Heart right ventricle (tissue), 16 donors: Measurements from ENCODE around the gene SCYGR2. TPM values are rescaled to one million over a fixed set of nuclear protein-coding genes. Genes with fewer than 3 reads are reported as not detected.

Experiments used
- ATAC-seq, 8 donors: fragments of 200-7000 bp; cut with Tn5 transposase; one replicate each; pipeline ENCODE4 v1.9.1; 2020; ENCODE audit warnings: mild to moderate bottlenecking in 8 of 8, moderate library complexity in 8 of 8, moderate number of reproducible peaks in 1 of 8
- DNase-seq, 2 donors: peaks; one replicate each; pipeline ENCODE4 v3.0.0-alpha.2; 2020
- H3K27ac ChIP-seq, 10 donors: fragments of 200-600 bp; sonication (generic) in 2 of 10; one replicate each; pipeline versions ENCODE4 v1.5.0 to v1.8.0; 2020 to 2022; ENCODE audit warnings: mild to moderate bottlenecking in 3 of 10
- H3K27me3 ChIP-seq, 7 donors: fragments of 200-600 bp; one replicate each; pipeline ENCODE4 v1.8.0; 2021 to 2022; ENCODE audit warnings: mild to moderate bottlenecking in 2 of 7
- H3K36me3 ChIP-seq, 9 donors: fragments of 200-600 bp; sonication (generic) in 1 of 9; one replicate each; pipeline versions ENCODE4 v1.5.0 to v1.8.0; 2020 to 2022; ENCODE audit warnings: mild to moderate bottlenecking in 2 of 9
- H3K4me1 ChIP-seq, 9 donors: fragments of 200-600 bp; sonication (generic) in 1 of 9; one replicate each; pipeline versions ENCODE4 v1.5.0 to v1.8.0; 2020 to 2022; ENCODE audit warnings: mild to moderate bottlenecking in 4 of 9
- H3K4me3 ChIP-seq, 10 donors: fragments of 200-600 bp; sonication (generic) in 2 of 10; one replicate each; pipeline versions ENCODE4 v1.5.0 to v1.8.0; 2020 to 2022; ENCODE audit warnings: mild to moderate bottlenecking in 7 of 10, moderate library complexity in 2 of 10
- H3K9me3 ChIP-seq, 11 donors: fragments of 200-600 bp in 10 of 11; sonication (generic) in 2 of 11; one replicate each; pipeline versions ENCODE4 v1.5.0 to v1.8.0; 2013 to 2022; ENCODE audit warnings: mild to moderate bottlenecking in 2 of 11, control low read depth in 1 of 11, moderate library complexity in 1 of 11
- CTCF ChIP-seq, 9 donors: fragments of 200-600 bp; sonication (generic) in 2 of 9; IDR thresholded peaks; one replicate each; pipeline versions ENCODE4 v1.5.0 to v1.8.0; 2021 to 2022; ENCODE audit warnings: antibody characterized with exemption in 9 of 9, mild to moderate bottlenecking in 5 of 9, moderate library complexity in 1 of 9
- WGBS, 2 donors: extraction: QIAGEN DNeasy Blood & Tissue Kit; methylation state at CpG; one replicate each; pipeline ENCODE4 v1.1.7; 2013; ENCODE audit warnings: inconsistent platforms in 1 of 2; 5-methylcytosine and 5-hydroxymethylcytosine counted together
- intact Hi-C, 10 donors: fragments of 100-400 bp; cut with DNase I; formaldehyde crosslinking; loops; one replicate each; pipeline versions ENCODE4 v1.11.1 to v1.14.2; 2022
- polyA plus RNA-seq, 2 donors: library from polyadenylated mRNA; stranded (reverse); fragments of 200-250 nt; gene quantifications; one replicate each; pipeline ENCODE4 v1.2.3, GENCODE V29; 2013
- total RNA-seq, 10 donors: library from RNA; stranded (reverse); fragmentation: NEBNext Ultra II Directional in 3 of 10; extraction: Animal tissue kit (Norgen Biotek cat#: 25700) in 3 of 10; gene quantifications; one replicate each; pipeline versions ENCODE4 v1.2.1 to v1.2.4, GENCODE V29; 2021 to 2023
- donor health status: Arrhythmogenic right ventricular cardiomyopathy.
- donor health status: ischemic (EF 13 %, LVEDD 7.1; RV severe dilation, severe dysfunction).
- donor health status: healthy with polysubstance abuse.
- donor health status: DM: no; HTN: yes; CAD: no.
- donor health status: DM: no; HTN: no; CAD: no.
- donor health status: ischemic (EF 25% LVEDD 6.9; RV normal size, moderate dysfunction).
- donor health status: ischemic (EF 25% LVEDD 5.7; RV mildly dilated, moderate dysfunction).
- donor health status: healthy.
- donor health status: DM: yes; HTN: yes; CAD: no.
- donor health status: Ischemic cardiomyopathy.
- donor health status: ischemic (EF 35%, LVEDD 5.7; RV mildly dilated, moderate dysfunction).
- donor health status: nonischemic (EF 11% LVEDD 7.7; RV severe dilation, severe dysfunction).
- donor health status: DM: yes; HTN: yes; CAD: no.
- donor health status: PGD.
- donor health status: ischemic (EF 29% LVEDD 5.4; RV normal size, mild dysfunction).
- donor health status: nonischemic (EF 23%, LVEDD 6.1; RV moderate dilation, normal function).

Gene SCYGR2
- total and polyA plus RNA-seq, 12 donors: not detected

GRCh38 chr2:227617316-227618230 lies 18.9 kb downstream of the SCYGR2 start, which contains the start of gene SCYGR4:
SCYGR4 (plus strand) TSS chr2:227617498; CDS start chr2:227617498, 0 bp downstream.
- Histone ChIP-seq H3K27ac (no peak within 1 kb of the TSS), H3K36me3 (no peaks in the 10 kb centered on the region), H3K4me1 (peaks cover 0 to 7% (median 0%) of the 10 kb centered on the region in 9 donors), H3K27me3 (peaks cover 0 to 27% (median 0%) of the 10 kb centered on the region in 7 donors), H3K4me3 (no peak within 1 kb of the TSS), H3K9me3 (peaks cover 0 to 6% (median 0%) of the 10 kb centered on the region in 11 donors)
- DNase-seq: no peak
- peak in 3 of 8 donors; percentile 42 to 67 (median 66) for ATAC-seq
- no peak for TF ChIP-seq CTCF (IDR thresholded peaks at IDR 0.05)
- intact Hi-C loops: no loop called here
- WGBS, 2 donors: 73 to 78% methylated on average over 20 of the region's 20 CpGs

GRCh38 chr2:227623226-227623625 lies 24.5 kb downstream of the SCYGR2 start:
- ATAC-seq: no peak
- no peak for TF ChIP-seq CTCF (IDR thresholded peaks at IDR 0.05)
- H3K27ac ChIP-seq: no peak overlapping the region
- H3K27me3 ChIP-seq: peaks cover 0 to 4% (median 0%) of the 10 kb centered on the region in 7 donors
- intact Hi-C loops: no loop called here
- H3K4me3 ChIP-seq: no peak overlapping the region
- peaks cover 0 to 7% (median 0%) of the 10 kb centered on the region in 9 donors for H3K4me1 ChIP-seq
- peaks cover 0 to 10% (median 0%) of the 10 kb centered on the region in 11 donors for H3K9me3 ChIP-seq
- no peak for DNase-seq
- no peaks in the 10 kb centered on the region for H3K36me3 ChIP-seq

- Histone ChIP-seq H3K4me3 (no peak overlapping the region), H3K36me3 (no peaks in the 10 kb centered on the region), H3K4me1 (peaks cover 0 to 7% (median 0%) of the 10 kb centered on the region in 9 donors), H3K9me3 (peaks cover 0 to 10% (median 0%) of the 10 kb centered on the region in 11 donors), H3K27ac (no peak overlapping the region), H3K27me3 (peaks cover 0 to 13% (median 0%) of the 10 kb centered on the region in 7 donors)
- WGBS, 2 donors: 60 to 62% methylated on average over 2 of the region's 2 CpGs
- intact Hi-C loops: no loop called here
- ATAC-seq (no peak), DNase-seq (no peak)
- TF ChIP-seq CTCF (IDR thresholded peaks at IDR 0.05): no peak
Measured at GRCh38 chr2:227625420-227625819, 26.7 kb downstream of the SCYGR2 start.

GRCh38 chr2:227626580-227627151 lies 28.0 kb downstream of the SCYGR2 start:
- no peaks in the 10 kb centered on the region for H3K36me3 ChIP-seq
- ATAC-seq (no peak), DNase-seq (no peak)
- peaks cover 0 to 7% (median 0%) of the 10 kb centered on the region in 9 donors for H3K4me1 ChIP-seq
- TF ChIP-seq CTCF (IDR thresholded peaks at IDR 0.05): no peak
- no peak overlapping the region for H3K4me3 ChIP-seq
- WGBS, 2 donors: 89 to 95% methylated on average over 10 of the region's 10 CpGs
- H3K27ac ChIP-seq: no peak overlapping the region
- intact Hi-C loops: no loop called here
- peaks cover 0 to 10% (median 0%) of the 10 kb centered on the region in 11 donors for H3K9me3 ChIP-seq
- peaks cover 0 to 13% (median 0%) of the 10 kb centered on the region in 7 donors for H3K27me3 ChIP-seq
